Esophagus (tissue), 2 donors: ENCODE measurements around the gene MDM4. TPM values are rescaled to one million over a fixed set of nuclear protein-coding genes. Genes with fewer than 3 reads are reported as not detected.
"Not testable (repeated sequence)": the region's sequence is repeated elsewhere in the genome, so short reads cannot be mapped to it uniquely, and the experiment has no call there.

Source experiments
- H3K27ac ChIP-seq, 2 donors: one replicate each; pipeline ENCODE4 v1.5.1; 2013; ENCODE audit warnings: low read depth in 2 of 2, mild to moderate bottlenecking in 2 of 2, inconsistent platforms in 1 of 2, low read length in 1 of 2, moderate library complexity in 1 of 2
- H3K27me3 ChIP-seq, 2 donors: one replicate each; pipeline ENCODE4 v1.6.1; 2013; ENCODE audit warnings: low read length in 2 of 2, control low read depth in 1 of 2, mild to moderate bottlenecking in 1 of 2; ENCODE audit not compliant: insufficient read depth in 2 of 2, control insufficient read depth in 1 of 2
- H3K36me3 ChIP-seq, 2 donors: one replicate each; pipeline ENCODE4 v1.6.1; 2013; ENCODE audit warnings: low read length in 1 of 2; ENCODE audit not compliant: control insufficient read depth in 2 of 2, insufficient read depth in 2 of 2
- H3K4me1 ChIP-seq, 2 donors: one replicate each; pipeline ENCODE4 v1.6.1; 2013; ENCODE audit warnings: low read length in 1 of 2; ENCODE audit not compliant: control insufficient read depth in 2 of 2, insufficient read depth in 2 of 2
- H3K4me3 ChIP-seq, 2 donors: one replicate each; pipeline ENCODE4 v1.5.1; 2013; ENCODE audit warnings: low read length in 2 of 2, mild to moderate bottlenecking in 2 of 2, low read depth in 1 of 2, moderate library complexity in 1 of 2
- H3K9me3 ChIP-seq, 2 donors: one replicate each; pipeline ENCODE4 v1.6.1; 2013; ENCODE audit warnings: mild to moderate bottlenecking in 2 of 2, low read depth in 1 of 2, low read length in 1 of 2, moderate library complexity in 1 of 2; ENCODE audit not compliant: control insufficient read depth in 2 of 2, insufficient read depth in 1 of 2
- WGBS, 2 donors: extraction: QIAGEN DNeasy Blood & Tissue Kit; methylation state at CpG; one replicate each; pipeline ENCODE4 v1.1.7; 2013; 5-methylcytosine and 5-hydroxymethylcytosine counted together
- polyA plus RNA-seq, 2 donors: library from polyadenylated mRNA; stranded (reverse); fragments of 200-250 nt; gene quantifications; one replicate each; pipeline ENCODE4 v1.2.3, GENCODE V29; 2013
- donor health status: healthy with polysubstance abuse.
- donor health status: Bipolar disorder and iron deficiency.

The MDM4 gene
- polyA plus RNA-seq, 2 donors: 4.0 to 14.0 TPM

DNA sequence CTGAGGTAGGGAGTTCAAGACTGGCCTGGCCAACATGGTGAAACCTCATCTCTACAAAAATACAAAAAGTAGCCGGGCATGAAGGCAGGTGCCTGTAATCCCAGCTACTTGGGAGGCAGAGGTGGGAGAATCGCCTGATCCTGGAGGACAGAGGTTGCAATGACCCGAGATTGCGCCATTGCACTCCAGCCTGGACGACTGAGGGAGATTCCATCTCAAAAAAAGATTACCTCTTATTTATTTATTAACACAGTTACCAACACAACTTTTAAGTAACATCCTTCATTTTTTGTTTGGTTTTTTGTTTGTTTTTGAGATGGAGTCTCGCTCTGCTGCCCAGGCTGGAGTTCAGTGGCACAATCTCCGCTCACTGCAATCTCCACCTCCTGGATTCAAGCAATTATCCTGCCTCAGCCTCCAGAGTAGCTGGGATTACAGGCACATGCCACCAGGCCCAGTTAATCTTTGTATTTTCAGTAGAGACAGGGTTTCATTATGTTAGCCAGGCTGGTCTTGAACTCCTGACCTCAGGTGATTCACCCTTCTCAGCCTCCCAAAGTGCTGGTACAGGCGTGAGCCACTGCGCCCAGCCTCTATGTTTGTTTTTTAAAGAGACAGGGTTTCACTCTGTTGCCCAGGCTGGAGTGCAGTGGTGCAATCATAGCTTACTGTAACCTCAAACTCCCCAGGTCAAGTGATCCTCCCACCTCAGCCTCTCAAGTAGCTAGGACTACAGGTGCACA, 29.5 kb upstream of the MDM4 start:
- not testable (repeated sequence) for H3K36me3 ChIP-seq, H3K4me1 ChIP-seq, H3K4me3 ChIP-seq, H3K9me3 ChIP-seq, H3K27me3 ChIP-seq
- peak overlapping the region in 1 of 2 donors; percentile 7 for H3K27ac ChIP-seq
- WGBS, 2 donors: 76 to 82% methylated on average over 9 of the region's 9 CpGs

DNA sequence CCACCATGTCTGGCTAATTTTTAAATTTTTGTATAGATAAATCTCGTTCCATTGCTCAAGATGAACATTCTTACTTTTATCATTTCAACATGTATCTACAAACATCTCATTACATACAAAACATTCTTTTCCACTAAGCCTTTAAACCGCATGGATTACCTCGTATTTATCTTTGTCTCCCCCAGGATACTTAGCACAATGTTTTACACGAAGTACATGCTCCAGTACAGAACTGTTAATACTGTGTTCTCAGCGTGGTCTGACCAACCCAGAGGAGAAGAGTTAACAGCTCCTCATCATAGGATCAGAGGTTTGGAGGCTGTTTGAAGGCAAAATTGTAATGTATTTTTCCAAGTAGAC, 29.0 kb upstream of the MDM4 start:
- WGBS, 2 donors: 38 to 49% methylated on average over 5 of the region's 5 CpGs
- H3K4me3 ChIP-seq: no peak overlapping the region
- peaks cover 2 to 4% of the 10 kb centered on the region in 2 donors for H3K4me1 ChIP-seq

DNA sequence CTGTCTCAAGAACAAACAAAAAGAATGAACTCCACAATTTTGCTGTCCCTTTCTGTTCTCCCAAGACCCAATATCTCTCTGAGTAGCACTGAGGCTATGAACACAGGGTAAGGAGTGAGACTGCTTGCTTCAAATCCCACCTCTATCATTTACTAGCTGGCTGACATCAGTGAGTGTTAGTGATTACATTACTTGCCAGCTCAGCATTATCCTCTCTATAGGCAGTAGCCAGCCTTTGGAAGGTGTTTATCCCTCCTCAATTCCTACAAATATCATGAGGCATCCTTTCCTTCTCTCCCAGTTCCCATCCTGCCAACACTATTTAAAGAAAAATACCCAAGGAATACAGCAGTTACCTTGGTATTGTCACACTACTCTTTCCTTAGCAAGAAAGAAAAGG, 24.6 kb upstream of the MDM4 start:
- peaks cover 0 to 9% of the 10 kb centered on the region in 2 donors for H3K4me1 ChIP-seq
- no peaks in the 10 kb centered on the region for H3K9me3 ChIP-seq
- H3K4me3 ChIP-seq: no peak overlapping the region
- H3K27ac ChIP-seq: no peak overlapping the region
- peaks cover 0 to 6% of the 10 kb centered on the region in 2 donors for H3K36me3 ChIP-seq
- H3K27me3 ChIP-seq: no peaks in the 10 kb centered on the region

More for the DNA sequence above, 29.0 kb upstream of the MDM4 start:
- H3K27ac ChIP-seq: peak overlapping the region in 1 of 2 donors; percentile 18
- H3K9me3 ChIP-seq: peaks cover 0 to 2% of the 10 kb centered on the region in 2 donors
- H3K36me3 ChIP-seq: peaks cover 0 to 6% of the 10 kb centered on the region in 2 donors
- no peaks in the 10 kb centered on the region for H3K27me3 ChIP-seq

DNA sequence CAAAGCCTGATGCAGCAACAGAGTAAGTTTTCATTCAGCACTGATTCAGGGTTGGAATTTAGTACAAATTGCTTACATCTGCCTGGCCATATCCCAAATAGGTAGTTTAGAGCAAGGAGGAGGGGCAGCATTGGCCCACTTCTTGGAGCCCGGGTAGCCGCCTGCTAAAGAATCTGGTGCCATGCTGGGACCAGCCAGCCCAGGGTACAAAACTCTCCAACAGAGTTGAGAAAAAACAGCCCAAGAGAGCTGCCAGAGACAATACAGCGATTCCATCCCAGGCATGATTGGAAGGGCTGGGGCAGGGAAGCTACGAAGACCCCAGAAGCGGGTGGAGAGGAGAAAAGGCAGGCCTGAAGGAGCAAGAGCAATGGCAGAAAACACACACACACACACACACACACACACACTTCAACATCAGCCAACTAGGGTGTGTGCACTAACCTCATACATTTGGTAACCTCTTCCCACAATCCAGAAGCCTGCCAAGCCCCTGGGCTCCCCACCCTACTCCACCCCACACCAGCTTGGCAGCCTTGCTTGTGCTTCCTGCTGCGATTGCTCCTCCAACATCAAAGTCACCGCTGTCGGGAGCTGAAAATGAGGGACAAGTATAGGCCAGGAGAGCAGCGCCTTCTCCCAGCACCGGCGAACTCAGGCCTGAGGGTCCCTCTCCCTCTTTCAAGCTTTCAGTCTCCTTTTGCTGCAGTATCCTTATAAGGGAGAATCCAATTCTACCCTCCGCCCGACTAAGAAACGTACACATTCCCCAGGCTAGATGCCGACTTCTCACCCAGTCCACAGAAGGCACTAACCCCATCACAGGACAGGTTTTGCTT, 22.8 kb upstream of the MDM4 start:
- no peaks in the 10 kb centered on the region for H3K9me3 ChIP-seq
- H3K4me3 ChIP-seq: peak overlapping the region; percentile 65 to 91
- H3K36me3 ChIP-seq: peaks cover 0 to 6% of the 10 kb centered on the region in 2 donors
- peak overlapping the region; percentile 95 to 98 for H3K27ac ChIP-seq
- H3K27me3 ChIP-seq: no peaks in the 10 kb centered on the region
- peaks cover 0 to 9% of the 10 kb centered on the region in 2 donors for H3K4me1 ChIP-seq
- 5 to 8% methylated on average over 13 to 15 of the region's 15 CpGs for WGBS, 2 donors

DNA sequence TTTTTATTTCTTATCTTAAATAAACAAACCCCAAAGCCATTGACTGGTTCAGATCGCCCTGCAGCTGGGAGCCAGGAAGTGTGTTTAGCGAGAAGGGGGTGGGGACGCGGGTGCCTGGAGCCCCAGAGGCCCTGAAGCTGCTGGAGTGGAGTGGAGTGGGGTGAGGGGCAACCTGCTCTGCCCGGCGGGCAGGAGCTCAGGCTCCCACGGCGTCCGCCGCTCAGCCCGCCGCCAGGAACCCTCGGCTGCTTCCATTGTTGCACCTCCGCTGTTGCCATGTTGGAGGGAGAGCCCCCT, 22.3 kb upstream of the MDM4 start:
- WGBS, 2 donors: 0 to 1% methylated on average over 13 to 14 of the region's 14 CpGs
- Histone ChIP-seq H3K36me3 (peaks cover 0 to 6% of the 10 kb centered on the region in 2 donors), H3K4me3 (peak overlapping the region; percentile 65 to 91), H3K9me3 (no peaks in the 10 kb centered on the region), H3K27me3 (no peaks in the 10 kb centered on the region), H3K4me1 (peaks cover 0 to 9% of the 10 kb centered on the region in 2 donors), H3K27ac (peak overlapping the region; percentile 95 to 98)

DNA sequence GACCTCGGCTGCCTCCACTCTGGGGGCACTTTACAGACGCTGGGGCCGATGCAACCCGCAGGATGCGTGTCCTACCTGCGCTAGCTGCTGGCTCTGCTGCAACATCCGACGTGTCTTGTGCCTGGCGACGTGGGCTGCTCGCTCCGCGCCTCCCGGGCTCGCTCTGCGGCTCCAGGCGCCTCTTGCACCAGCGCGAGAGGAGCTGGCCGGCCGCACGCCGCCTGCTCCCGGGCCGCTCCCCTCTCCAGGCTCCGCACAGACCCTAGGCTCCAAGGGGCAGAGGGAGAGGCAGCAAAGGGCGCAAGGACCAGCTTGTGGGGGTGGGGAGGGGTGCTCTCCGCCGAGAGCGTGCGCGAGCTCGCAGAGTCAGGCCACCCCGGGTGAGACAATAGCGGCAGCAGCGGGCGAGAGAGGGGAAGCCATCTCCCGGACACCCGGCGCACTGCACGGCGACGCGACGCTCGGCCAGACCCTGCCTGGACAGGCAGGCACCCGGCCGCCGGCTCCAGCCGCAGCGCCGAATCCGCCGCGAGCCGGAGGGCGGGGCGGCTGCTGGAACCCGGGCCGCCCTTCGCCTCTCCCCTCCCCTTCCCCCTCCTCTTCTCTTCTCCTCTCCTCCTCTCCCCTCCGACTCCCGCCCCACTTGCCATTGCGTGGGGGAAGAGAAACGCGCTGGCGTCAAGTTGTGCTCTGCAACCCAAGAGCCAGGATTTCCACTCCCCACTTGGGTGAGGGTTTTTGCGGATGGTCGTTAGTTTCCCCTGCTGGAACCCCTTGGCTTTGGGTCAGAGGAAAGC, 21.7 kb upstream of the MDM4 start, which contains the start of gene PIK3C2B:
TSS of gene PIK3C2B (minus strand) at position 525 of the 797 bp plus-strand sequence. CDS start 25,003 bp downstream, outside the sequence.
- no peaks in the 10 kb centered on the region for H3K27me3 ChIP-seq
- H3K27ac ChIP-seq: peak within 1 kb of the TSS; percentile 95 to 98
- WGBS, 2 donors: 0% methylated on average over 66 to 69 of the region's 69 CpGs
- no peaks in the 10 kb centered on the region for H3K9me3 ChIP-seq
- peaks cover 0 to 5% of the 10 kb centered on the region in 2 donors for H3K36me3 ChIP-seq
- peak within 1 kb of the TSS; percentile 65 to 91 for H3K4me3 ChIP-seq
- peaks cover 0 to 9% of the 10 kb centered on the region in 2 donors for H3K4me1 ChIP-seq

DNA sequence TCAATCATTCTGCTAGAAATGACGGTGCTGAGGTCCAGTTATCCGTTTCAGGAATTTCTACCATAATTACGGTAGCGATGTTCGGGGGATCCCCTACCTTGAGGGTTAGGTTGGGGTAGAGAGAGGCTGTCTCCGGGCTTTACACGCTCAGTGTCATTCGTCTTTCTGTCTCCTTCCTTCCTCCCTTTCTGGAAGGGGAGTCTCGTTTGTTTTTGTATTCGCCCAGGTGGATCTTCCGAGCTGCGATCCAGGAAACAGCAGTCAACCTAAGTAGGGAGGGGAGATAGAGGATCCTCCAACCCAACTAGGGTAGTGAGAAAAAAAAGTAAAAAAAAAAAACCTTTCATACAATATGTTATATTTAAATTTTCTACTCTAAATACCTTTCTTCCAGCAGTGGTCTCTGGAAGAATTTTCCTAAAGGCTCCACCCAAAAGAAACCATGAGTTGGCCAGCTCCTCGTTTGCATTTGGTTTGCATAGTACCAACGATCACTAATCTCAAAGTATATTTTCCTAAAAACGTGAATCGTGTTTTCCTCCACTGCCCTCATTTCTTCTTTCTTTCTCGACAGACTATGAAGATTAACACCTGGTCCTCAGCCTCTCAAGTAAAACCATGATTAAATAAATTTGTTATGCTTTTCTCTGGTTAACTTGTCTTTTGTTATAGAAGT, 21.0 kb upstream of the MDM4 start:
- peaks cover 0 to under 1% of the 10 kb centered on the region in 2 donors for H3K36me3 ChIP-seq
- no peaks in the 10 kb centered on the region for H3K9me3 ChIP-seq
- H3K27ac ChIP-seq: peak overlapping the region; percentile 95 to 98
- H3K27me3 ChIP-seq: no peaks in the 10 kb centered on the region
- H3K4me1 ChIP-seq: peaks cover 0 to 9% of the 10 kb centered on the region in 2 donors
- H3K4me3 ChIP-seq: peak overlapping the region; percentile 65 to 91
- WGBS, 2 donors: 2 to 3% methylated on average over 17 of the region's 17 CpGs

DNA sequence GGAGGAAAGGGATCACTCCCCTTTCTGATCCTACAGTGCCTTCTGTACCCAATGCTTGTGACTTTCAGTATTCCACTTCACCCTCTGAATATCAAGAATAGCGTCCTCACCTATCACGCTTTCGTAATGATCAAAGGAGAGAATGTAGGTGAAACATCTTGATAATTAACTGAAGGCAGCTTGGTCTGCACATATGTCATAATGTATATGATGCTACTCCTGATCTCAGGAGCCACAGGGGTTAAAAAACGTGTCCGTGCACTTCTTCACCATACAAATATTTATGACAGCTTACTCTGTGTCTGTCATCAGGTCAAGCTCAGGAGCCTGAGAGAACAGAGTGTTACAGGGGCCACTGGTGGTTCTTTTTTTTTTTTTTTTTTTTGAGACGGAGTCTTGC, 20.4 kb upstream of the MDM4 start:
- Histone ChIP-seq H3K4me1 (peaks cover 0 to 9% of the 10 kb centered on the region in 2 donors), H3K4me3 (no peak overlapping the region), H3K9me3 (no peaks in the 10 kb centered on the region), H3K27ac (no peak overlapping the region), H3K36me3 (no peaks in the 10 kb centered on the region), H3K27me3 (no peaks in the 10 kb centered on the region)
- WGBS, 2 donors: 45 to 49% methylated on average over 5 of the region's 6 CpGs

DNA sequence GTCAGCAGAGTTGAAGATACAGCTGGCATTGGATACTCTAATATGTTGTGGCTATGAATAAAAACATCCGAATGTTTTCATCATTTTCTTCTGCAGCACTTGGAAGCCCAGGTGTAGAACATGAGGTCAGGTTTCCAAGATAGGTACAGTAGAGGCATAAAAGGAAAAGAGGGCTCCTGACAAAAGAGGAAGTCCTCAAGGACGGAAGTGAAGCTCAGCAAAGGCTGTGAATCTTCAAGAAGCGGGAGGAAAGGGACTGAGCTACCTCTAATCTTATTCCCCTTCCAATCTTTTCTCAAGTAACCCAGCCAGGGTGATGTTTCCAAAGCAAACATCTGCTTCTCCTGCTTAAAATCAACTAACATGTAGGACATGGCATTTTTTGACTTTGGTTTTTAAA, 17.2 kb upstream of the MDM4 start:
- Histone ChIP-seq H3K36me3 (no peaks in the 10 kb centered on the region), H3K4me1 (peaks cover 0 to 2% of the 10 kb centered on the region in 2 donors), H3K4me3 (no peak overlapping the region), H3K27ac (no peak overlapping the region), H3K9me3 (no peaks in the 10 kb centered on the region), H3K27me3 (no peaks in the 10 kb centered on the region)
- 83 to 85% methylated on average over 3 of the region's 3 CpGs for WGBS, 2 donors
